KMS-11 (cell line): Measurements from ENCODE around the gene VASH2.

ENCODE experiments used
- H2AFZ ChIP-seq: fragments of 200-600 bp; sonication (generic); 2 replicates; pipeline ENCODE4 v1.6.1; 2016; ENCODE audit warnings: antibody characterized with exemption, mixed run types, low read depth
- H3K27ac ChIP-seq: fragments of 200-600 bp; sonication (generic); 2 replicates; pipeline ENCODE4 v1.6.1; 2016; ENCODE audit warnings: mild to moderate bottlenecking, mixed run types
- H3K27me3 ChIP-seq: fragments of 200-600 bp; sonication (generic); 2 replicates; pipeline ENCODE4 v1.6.1; 2017; ENCODE audit warnings: mild to moderate bottlenecking, low read depth, mixed run types, moderate library complexity; ENCODE audit not compliant: insufficient read depth
- H3K36me3 ChIP-seq: fragments of 200-600 bp; sonication (generic); 2 replicates; pipeline ENCODE4 v1.6.1; 2017; ENCODE audit warnings: mild to moderate bottlenecking, mixed run types; ENCODE audit not compliant: insufficient read depth
- H3K4me1 ChIP-seq: fragments of 200-600 bp; sonication (generic); 2 replicates; pipeline ENCODE4 v1.6.1; 2016; ENCODE audit warnings: mild to moderate bottlenecking, low read depth, mixed run types; ENCODE audit not compliant: poor library complexity, severe bottlenecking
- H3K4me2 ChIP-seq: fragments of 200-600 bp; sonication (generic); 2 replicates; pipeline ENCODE4 v1.7.0; 2016; ENCODE audit warnings: mild to moderate bottlenecking, mixed run types
- H3K4me3 ChIP-seq: fragments of 200-600 bp; sonication (generic); IDR thresholded peaks from 2 replicates; pipeline ENCODE4 v1.6.1; 2017; ENCODE audit warnings: low read depth, low read length, mixed read lengths; ENCODE audit not compliant: insufficient read depth
- H3K79me2 ChIP-seq: fragments of 200-600 bp; sonication (generic); 2 replicates; pipeline ENCODE4 v1.6.1; 2016; ENCODE audit warnings: low read depth, mixed run types; ENCODE audit not compliant: insufficient read depth
- H3K9ac ChIP-seq: fragments of 200-600 bp; sonication (generic); 2 replicates; pipeline ENCODE4 v1.6.1; 2016; ENCODE audit warnings: mild to moderate bottlenecking, mixed run types
- H4K20me1 ChIP-seq: fragments of 200-600 bp; sonication (generic); 2 replicates; pipeline ENCODE4 v1.6.1; 2016; ENCODE audit warnings: mild to moderate bottlenecking, mixed run types; ENCODE audit not compliant: insufficient read depth
- TF ChIP-seq, protein P1 (sequence below): fragments of 200-600 bp; sonication (generic); conservative IDR thresholded peaks from 2 replicates; pipeline ENCODE4 v1.6.1; 2017; ENCODE audit warnings: low read depth, mild to moderate bottlenecking, antibody characterized with exemption, low read length, moderate library complexity, mixed read lengths

The VASH2 gene

DNA sequence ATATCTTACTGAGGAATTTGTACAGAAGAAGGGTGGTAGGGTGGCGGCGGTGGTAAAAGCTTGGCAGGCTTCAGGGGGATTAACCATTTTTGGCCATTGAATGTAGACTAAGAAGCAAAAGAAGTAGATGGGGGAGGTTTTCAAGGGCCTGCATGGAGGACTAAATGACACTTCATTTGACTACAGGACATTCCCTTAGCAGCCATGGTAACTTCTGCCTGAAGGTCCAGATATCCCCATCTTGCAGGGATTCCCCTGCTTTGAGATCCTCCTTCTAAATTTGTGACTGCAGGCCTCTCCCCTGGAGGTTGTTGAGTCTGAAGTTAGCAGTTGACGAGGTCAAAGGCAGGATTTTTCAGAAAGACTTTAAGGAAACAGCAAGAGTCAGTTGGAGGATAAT is 4.8 kb downstream of the VASH2 start:
- peaks cover 27% of the 10 kb centered on the region for H3K4me1 ChIP-seq

DNA sequence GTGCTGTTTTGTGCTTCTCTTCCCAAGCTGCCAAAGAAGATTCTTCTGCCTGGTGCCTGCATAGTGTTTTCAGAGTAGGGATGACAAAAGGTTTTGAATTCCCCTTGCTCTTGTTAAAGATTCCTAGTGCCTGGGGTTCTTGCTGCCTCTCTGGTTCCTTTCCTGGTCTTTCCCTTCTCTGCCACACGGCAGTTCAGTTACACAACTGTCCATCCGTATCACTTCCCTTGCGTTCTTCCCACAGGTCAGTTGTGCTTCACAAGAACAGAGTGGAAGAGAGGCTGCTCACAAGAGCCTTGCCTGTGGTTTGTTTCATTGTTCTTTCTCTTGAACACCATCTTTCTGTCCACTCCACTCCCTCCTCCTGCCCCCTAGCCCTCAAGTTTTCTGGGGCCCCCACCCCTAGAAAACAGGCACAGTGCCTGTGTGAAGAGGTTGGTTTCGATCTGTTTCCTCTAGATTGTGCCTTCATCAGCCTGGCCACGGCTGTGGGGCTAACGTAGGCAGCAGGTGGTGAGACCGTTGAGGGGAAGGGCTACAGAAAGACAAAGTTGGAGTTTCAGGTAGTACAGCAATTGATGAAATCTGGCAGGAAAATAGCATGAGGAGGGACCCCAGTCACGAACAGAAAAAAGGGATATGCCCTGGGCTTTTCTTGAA is 5.8 kb downstream of the VASH2 start:
- H2AFZ ChIP-seq = no peak overlapping the region; the same call in 1 of the 2 replicates
- TF ChIP-seq, protein P1, sequence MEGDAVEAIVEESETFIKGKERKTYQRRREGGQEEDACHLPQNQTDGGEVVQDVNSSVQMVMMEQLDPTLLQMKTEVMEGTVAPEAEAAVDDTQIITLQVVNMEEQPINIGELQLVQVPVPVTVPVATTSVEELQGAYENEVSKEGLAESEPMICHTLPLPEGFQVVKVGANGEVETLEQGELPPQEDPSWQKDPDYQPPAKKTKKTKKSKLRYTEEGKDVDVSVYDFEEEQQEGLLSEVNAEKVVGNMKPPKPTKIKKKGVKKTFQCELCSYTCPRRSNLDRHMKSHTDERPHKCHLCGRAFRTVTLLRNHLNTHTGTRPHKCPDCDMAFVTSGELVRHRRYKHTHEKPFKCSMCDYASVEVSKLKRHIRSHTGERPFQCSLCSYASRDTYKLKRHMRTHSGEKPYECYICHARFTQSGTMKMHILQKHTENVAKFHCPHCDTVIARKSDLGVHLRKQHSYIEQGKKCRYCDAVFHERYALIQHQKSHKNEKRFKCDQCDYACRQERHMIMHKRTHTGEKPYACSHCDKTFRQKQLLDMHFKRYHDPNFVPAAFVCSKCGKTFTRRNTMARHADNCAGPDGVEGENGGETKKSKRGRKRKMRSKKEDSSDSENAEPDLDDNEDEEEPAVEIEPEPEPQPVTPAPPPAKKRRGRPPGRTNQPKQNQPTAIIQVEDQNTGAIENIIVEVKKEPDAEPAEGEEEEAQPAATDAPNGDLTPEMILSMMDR = no peak
- peak overlapping the region; percentile 14; the same call in 1 of the 2 replicates for H3K4me2 ChIP-seq
- H3K9ac ChIP-seq = no peak overlapping the region
- no peak overlapping the region for H3K4me3 ChIP-seq
- H3K4me1 ChIP-seq = peaks cover 27% of the 10 kb centered on the region
- no peaks in the 10 kb centered on the region for H3K79me2 ChIP-seq
- H4K20me1 ChIP-seq = no peaks in the 10 kb centered on the region
- H3K36me3 ChIP-seq = no peaks in the 10 kb centered on the region
- H3K27ac ChIP-seq = peak overlapping the region; percentile 21; the same call in 1 of the 2 replicates
- no peaks in the 10 kb centered on the region for H3K27me3 ChIP-seq

More for the DNA sequence above, 4.8 kb downstream of the VASH2 start:
- TF ChIP-seq, protein P1 = no peak
- no peak overlapping the region for H3K4me2 ChIP-seq
- H2AFZ ChIP-seq = no peak overlapping the region
- no peaks in the 10 kb centered on the region for H3K27me3 ChIP-seq
- no peaks in the 10 kb centered on the region for H3K79me2 ChIP-seq
- H3K9ac ChIP-seq = no peak overlapping the region
- no peaks in the 10 kb centered on the region for H3K36me3 ChIP-seq
- no peak overlapping the region for H3K4me3 ChIP-seq
- H3K27ac ChIP-seq = no peak overlapping the region
- H4K20me1 ChIP-seq = no peaks in the 10 kb centered on the region

GRCh38 chr1:212957546-212957945 is 7.2 kb downstream of the VASH2 start:
- Histone ChIP-seq H3K27ac (no peak overlapping the region), H3K79me2 (no peaks in the 10 kb centered on the region), H3K4me2 (no peak overlapping the region), H3K27me3 (no peaks in the 10 kb centered on the region), H4K20me1 (no peaks in the 10 kb centered on the region), H3K4me3 (no peak overlapping the region), H3K4me1 (peaks cover 21% of the 10 kb centered on the region), H3K9ac (no peak overlapping the region), H2AFZ (no peak overlapping the region), H3K36me3 (no peaks in the 10 kb centered on the region)
- TF ChIP-seq, protein P1 = no peak

DNA sequence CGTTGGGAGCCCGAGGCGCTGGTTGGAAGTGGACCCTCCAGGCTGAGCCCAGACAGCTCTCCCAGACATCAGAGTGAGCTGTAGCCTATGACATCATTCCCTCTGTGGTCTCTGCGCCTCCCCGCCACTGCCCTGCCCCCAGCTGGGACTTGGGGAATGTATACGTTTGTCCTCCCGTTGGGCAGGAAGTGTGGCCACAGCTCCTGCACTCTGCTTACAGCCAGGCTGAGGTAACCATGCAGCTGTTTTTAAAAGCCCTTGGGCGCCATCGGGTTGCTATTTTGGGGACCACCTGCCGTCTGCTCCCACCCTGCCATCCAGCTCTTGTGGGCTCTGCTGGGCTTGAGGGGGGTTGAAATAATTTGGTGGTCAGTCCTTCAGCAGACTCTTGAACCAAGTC is 7.8 kb downstream of the VASH2 start:
- H3K9ac ChIP-seq = no peak overlapping the region
- no peaks in the 10 kb centered on the region for H3K27me3 ChIP-seq
- TF ChIP-seq, protein P1 = no peak
- no peak overlapping the region for H3K4me3 ChIP-seq
- no peaks in the 10 kb centered on the region for H3K79me2 ChIP-seq
- H2AFZ ChIP-seq = no peak overlapping the region
- H3K27ac ChIP-seq = no peak overlapping the region
- H3K4me1 ChIP-seq = peaks cover 21% of the 10 kb centered on the region
- no peaks in the 10 kb centered on the region for H3K36me3 ChIP-seq
- no peak overlapping the region for H3K4me2 ChIP-seq
- no peaks in the 10 kb centered on the region for H4K20me1 ChIP-seq
